ENCODE data around the gene AAMP.

AAMP gene

GRCh38 chr2:218221000-218221399 is 48.9 kb downstream of the AAMP start:
- no peak for DNase-seq (ENCODE audit: low read depth in 2 of 2)

- no peak for DNase-seq (ENCODE audit: low read depth in 2 of 2)
These were observed 50.0 kb downstream of the AAMP start for GRCh38 chr2:218219934-218220333.

- no peak for DNase-seq (ENCODE audit: low read depth in 2 of 2)
These were observed 51.4 kb downstream of the AAMP start for GRCh38 chr2:218218268-218219185.

GRCh38 chr2:218217360-218218267 is 52.3 kb downstream of the AAMP start:
- DNase-seq (ENCODE audit: low read depth in 2 of 2) = peak; percentile 34 to 55

GRCh38 chr2:218216674-218217359 is 53.1 kb downstream of the AAMP start, which contains the start of gene ARPC2:
Gene ARPC2, plus strand, starts transcription at chr2:218217189. Its CDS starts 282 bp downstream, at chr2:218217471.
- peak; percentile 90 to 93 for DNase-seq (ENCODE audit: low read depth in 2 of 2)

GRCh38 chr2:218216336-218216673 is 53.6 kb downstream of the AAMP start:
- DNase-seq (ENCODE audit: low read depth in 2 of 2) = no peak
